Urinary bladder (tissue), 4 donors: ENCODE results near the gene PSD. TPM values are rescaled to one million over a fixed set of nuclear protein-coding genes. Genes with fewer than 3 reads are reported as not detected.

Experiments
- DNase-seq: peaks from one replicate; pipeline ENCODE4 v3.0.0-alpha.2; 2015; ENCODE audit errors: extremely low spot score
- H3K27ac ChIP-seq: one replicate; pipeline ENCODE4 v1.5.1; 2013; ENCODE audit warnings: low read depth, mild to moderate bottlenecking, moderate library complexity
- H3K36me3 ChIP-seq: one replicate; pipeline ENCODE4 v1.6.1; 2013; ENCODE audit warnings: mild to moderate bottlenecking, moderate library complexity; ENCODE audit not compliant: insufficient read depth
- H3K4me1 ChIP-seq: one replicate; pipeline ENCODE4 v1.6.1; 2013; ENCODE audit warnings: mild to moderate bottlenecking, moderate library complexity; ENCODE audit not compliant: insufficient read depth
- H3K4me3 ChIP-seq: one replicate; pipeline ENCODE4 v1.5.1; 2013; ENCODE audit warnings: low read depth, low read length
- WGBS: extraction: QIAGEN DNeasy Blood & Tissue Kit; methylation state at CpG from one replicate; pipeline ENCODE4 v1.1.7; 2013; 5-methylcytosine and 5-hydroxymethylcytosine counted together
- polyA plus RNA-seq: library from polyadenylated mRNA; stranded (reverse); fragments of 200-250 nt; gene quantifications from one replicate; pipeline ENCODE4 v1.2.3, GENCODE V29; 2013
- total RNA-seq: library from RNA; depleted of rRNA; stranded (reverse); fragments of >200 nt; gene quantifications from one replicate; pipeline ENCODE4 v1.2.3, GENCODE V29; 2014
- donor health status: healthy with polysubstance abuse.
- donor health status: healthy.

Gene PSD
- total and polyA plus RNA-seq, 2 donors, result 38.4 to 276 TPM

DNA sequence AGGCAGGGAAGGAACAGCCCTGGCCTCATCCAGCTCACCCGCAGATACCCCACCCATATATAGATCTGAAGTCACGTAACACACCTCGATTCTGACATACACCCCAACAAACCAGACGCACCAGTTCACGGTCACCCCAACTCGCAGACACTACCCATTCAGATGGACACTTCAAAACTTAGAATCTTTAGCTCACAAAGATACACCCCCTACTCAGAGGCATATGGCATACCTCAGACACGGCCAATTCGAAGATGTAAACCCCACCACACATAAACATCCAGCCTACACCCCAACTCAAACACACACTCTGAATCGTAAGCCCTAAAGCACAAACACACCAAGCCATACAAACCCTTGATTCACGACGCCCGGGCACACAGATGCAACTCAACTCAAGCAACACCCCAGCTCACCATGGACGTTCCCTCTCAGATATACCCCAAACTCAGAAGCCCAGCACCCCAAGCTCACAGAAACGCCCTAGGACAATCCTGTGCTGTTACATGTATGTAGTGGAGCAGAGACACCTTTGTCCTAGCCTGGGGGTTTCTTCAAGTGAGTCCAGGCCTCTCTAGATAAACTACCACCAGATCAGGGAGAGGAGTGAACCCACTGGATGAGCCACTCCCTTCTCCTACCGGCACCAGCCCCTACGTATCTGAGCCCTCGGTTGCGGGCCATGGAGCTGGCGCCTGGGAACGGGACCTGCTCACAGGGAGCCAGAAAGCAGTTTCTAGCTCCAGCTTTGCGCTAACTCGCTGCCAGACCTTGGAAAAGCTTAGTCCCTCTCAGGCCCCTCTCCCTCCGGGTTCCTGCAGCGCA lies 8.8 kb downstream of the PSD start:
- Histone ChIP-seq H3K27ac (no peak overlapping the region), H3K4me3 (peak overlapping the region; percentile 38), H3K36me3 (no peaks in the 10 kb centered on the region), H3K4me1 (no peaks in the 10 kb centered on the region)
- 15% methylated on average over 24 of the region's 24 CpGs for WGBS
- DNase-seq, result no peak

DNA sequence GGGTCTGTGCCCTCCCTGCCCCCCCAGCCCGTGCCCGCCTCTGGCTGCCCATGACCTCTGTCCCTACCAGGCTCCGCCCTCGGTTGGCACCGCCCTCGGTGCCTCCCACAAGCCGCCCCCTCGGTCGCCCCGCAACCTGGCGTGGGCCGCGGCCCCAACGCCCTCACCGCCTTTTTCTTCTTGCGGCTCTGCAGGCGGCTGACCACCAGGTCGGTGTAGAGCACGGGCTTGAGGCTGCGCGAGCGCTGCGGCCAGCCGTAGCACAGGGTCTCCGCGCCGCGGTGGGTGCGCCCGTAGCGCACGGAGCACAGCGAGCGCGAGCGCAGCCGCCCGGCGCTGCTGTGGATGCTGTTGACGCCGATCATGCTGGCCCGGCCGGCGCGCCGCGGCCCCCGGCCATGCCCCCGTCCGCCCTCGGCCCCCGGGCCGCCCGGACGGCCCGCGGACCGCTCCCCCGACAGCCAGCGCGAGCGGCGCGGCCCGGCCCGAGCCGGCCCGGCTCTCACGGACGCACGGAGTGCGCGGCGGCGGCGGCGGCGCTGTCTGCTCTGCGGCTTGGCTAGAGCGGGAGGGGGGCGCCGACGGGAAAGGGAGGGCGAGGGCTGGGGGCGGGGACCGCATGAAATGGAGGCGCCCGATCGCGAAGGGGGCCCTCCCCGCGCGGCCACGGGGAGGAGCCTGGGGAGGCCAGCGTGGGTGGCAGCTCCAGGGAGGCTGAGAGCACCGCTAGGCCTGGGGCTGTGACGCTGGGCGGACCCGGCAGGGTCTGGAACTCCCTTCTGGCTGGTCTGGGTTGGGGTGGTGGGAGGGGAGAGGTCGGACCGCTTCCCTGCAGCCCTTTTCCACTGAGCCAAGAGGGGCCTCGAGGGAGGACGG lies 9.6 kb downstream of the PSD start:
- peak; percentile 37 for DNase-seq
- WGBS, result under 1% methylated on average over 103 of the region's 103 CpGs
- peak overlapping the region; percentile 38 for H3K4me3 ChIP-seq
- no peaks in the 10 kb centered on the region for H3K4me1 ChIP-seq
- no peaks in the 10 kb centered on the region for H3K36me3 ChIP-seq
- no peak overlapping the region for H3K27ac ChIP-seq

DNA sequence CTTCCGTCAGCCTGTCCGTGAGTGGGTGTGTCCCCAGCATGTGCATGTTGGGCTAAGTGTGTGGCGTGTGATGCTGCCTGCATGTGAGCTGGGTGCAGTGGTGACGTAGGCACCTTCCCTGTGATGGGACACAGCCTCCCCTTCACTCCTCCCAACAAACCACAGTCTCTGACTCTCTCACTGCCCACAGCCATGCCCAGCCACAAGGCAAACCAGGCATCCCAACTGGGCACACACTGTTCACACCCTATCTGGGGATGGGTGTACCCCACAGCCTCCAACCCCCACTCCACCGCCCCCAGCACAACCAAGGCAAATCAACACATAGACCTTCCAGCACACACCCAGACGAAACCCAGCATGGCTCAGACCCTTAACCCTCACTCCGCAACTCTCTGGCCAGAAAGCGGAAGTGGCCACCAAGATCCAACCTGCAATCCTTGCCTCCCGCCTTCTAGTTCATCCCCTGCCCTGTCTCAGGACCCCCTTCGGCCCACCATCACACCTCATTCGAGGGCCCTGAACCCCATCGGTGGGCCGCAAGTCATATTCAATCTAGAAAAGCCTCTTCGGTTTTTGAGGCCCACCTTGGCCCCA lies 10.4 kb downstream of the PSD start:
- H3K27ac ChIP-seq, result no peak overlapping the region
- H3K36me3 ChIP-seq, result no peaks in the 10 kb centered on the region
- no peaks in the 10 kb centered on the region for H3K4me1 ChIP-seq
- peak overlapping the region; percentile 38 for H3K4me3 ChIP-seq
- DNase-seq, result no peak
- WGBS, result 31% methylated on average over 14 of the region's 14 CpGs

DNA sequence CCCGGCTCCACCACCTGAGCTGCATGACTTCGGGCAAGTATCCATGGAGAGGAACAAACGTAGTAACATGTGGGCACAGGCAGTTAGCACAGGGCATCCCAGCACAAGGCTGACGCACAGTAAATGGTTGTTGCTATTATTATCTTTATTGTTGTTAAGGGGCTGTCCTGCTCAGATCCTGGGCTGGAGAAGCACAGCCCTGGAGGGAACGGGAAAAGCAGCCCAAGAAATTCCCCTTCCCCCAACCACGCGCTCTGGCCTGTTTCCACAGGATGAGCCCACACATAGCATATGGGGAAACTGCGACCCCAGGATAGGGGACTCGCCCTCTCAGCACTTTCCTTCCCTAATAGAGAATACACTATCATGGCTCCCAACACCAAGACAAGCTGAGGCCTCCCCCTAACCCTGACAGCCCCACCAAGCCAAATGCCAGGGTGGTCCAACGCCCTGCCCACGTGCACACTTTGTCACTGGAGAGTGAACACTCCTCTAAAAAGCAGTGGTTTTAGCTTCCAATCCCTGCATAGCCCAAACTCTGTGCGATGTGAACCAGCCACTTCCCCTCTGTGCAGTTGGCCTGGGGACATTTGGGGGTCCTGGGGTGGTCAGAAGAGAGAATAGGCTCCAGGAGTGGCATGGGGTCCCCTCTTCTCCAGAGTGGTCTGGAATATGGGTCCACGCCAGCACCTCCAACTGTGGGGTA lies 11.0 kb downstream of the PSD start:
- H3K36me3 ChIP-seq, result no peaks in the 10 kb centered on the region
- H3K27ac ChIP-seq, result no peak overlapping the region
- WGBS, result 53% methylated on average over 13 of the region's 13 CpGs
- no peak overlapping the region for H3K4me3 ChIP-seq
- DNase-seq, result no peak
- no peaks in the 10 kb centered on the region for H3K4me1 ChIP-seq

GRCh38 chr10:102406815-102407214 lies 11.8 kb downstream of the PSD start:
- 49% methylated on average over 2 of the region's 2 CpGs for WGBS
- Histone ChIP-seq H3K4me3 (no peak overlapping the region), H3K27ac (no peak overlapping the region), H3K36me3 (no peaks in the 10 kb centered on the region), H3K4me1 (no peaks in the 10 kb centered on the region)
- no peak for DNase-seq

GRCh38 chr10:102405632-102406031 lies 13.0 kb downstream of the PSD start:
- DNase-seq, result no peak
- WGBS, result 76% methylated on average over 6 of the region's 6 CpGs
- Histone ChIP-seq H3K27ac (no peak overlapping the region), H3K4me1 (no peaks in the 10 kb centered on the region), H3K4me3 (no peak overlapping the region), H3K36me3 (peaks cover 2% of the 10 kb centered on the region)

GRCh38 chr10:102405108-102405571 lies 13.4 kb downstream of the PSD start:
- no peak for DNase-seq

DNA sequence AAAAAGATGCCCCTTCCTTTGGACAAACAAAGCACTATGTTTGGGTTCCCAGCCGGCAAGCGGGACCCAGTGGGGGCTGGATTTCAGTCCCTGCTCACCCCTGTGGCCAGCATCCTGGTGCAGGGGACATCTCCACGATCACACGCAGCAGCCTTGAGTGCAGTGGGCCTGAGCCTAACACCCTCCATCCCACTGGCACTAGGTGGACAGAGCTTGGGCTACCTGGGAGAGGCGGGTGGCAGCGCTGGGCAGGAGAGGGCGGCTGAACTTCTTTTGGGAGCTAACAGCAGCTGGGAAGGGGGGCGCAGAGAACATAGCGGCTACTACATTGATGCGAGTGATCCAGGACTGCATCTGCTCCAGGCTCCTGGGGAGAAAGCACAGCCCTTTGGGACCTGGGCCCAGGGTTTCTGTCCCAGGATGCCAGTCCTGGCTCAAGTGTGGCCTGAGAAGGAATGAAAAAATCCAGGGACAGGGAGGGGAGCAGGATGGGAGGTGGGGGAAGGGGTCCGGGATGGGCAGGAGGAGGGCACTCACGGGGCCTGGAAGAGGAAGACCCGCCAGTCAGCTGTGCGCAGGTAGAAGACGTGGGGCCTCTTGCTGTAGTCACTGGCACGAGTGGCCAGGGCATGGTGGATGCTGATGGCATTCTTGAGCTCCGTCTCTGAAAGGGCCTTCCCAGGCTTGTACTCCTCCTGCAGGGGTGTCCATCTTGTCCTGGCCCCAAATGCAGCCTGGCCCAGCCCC lies 14.1 kb downstream of the PSD start:
- no peak for DNase-seq
- no peak overlapping the region for H3K4me3 ChIP-seq
- H3K4me1 ChIP-seq, result no peaks in the 10 kb centered on the region
- 79% methylated on average over 17 of the region's 17 CpGs for WGBS
- H3K36me3 ChIP-seq, result peaks cover 2% of the 10 kb centered on the region
- H3K27ac ChIP-seq, result no peak overlapping the region

More at GRCh38 chr10:102405108-102405571, 13.4 kb downstream of the PSD start:
- 82% methylated on average over 19 of the region's 19 CpGs for WGBS
- no peak overlapping the region for H3K27ac ChIP-seq
- no peaks in the 10 kb centered on the region for H3K4me1 ChIP-seq
- peaks cover 2% of the 10 kb centered on the region for H3K36me3 ChIP-seq
- no peak overlapping the region for H3K4me3 ChIP-seq

- Histone ChIP-seq H3K4me3 (no peak overlapping the region), H3K36me3 (peaks cover 2% of the 10 kb centered on the region), H3K27ac (no peak overlapping the region), H3K4me1 (no peaks in the 10 kb centered on the region)
- DNase-seq, result no peak
- 83% methylated on average over 13 of the region's 13 CpGs for WGBS
Measured at GRCh38 chr10:102403115-102403514, 15.5 kb downstream of the PSD start.

DNA sequence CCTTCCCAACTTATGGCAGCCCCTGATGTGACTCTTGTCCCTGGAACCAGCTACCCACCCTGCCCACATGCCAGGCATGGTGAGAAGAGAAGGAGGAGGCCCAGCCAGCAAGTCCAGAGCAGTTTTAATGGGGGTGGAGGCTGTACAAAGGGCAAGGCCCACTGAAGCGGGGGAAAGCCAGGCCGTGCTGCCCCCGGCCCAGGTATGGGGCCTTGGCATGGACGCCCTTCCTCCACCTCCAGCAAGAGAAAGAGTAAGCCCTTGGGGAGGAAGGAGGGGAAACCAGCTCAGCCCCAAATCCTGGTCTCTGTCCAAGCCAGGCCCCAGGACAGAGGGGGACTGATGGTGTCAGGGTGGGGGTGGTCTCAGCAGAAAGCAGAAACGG lies 16.1 kb downstream of the PSD start:
- H3K4me1 ChIP-seq, result no peaks in the 10 kb centered on the region
- no peak overlapping the region for H3K27ac ChIP-seq
- DNase-seq, result no peak
- H3K36me3 ChIP-seq, result peaks cover 2% of the 10 kb centered on the region
- no peak overlapping the region for H3K4me3 ChIP-seq
- 73% methylated on average over 5 of the region's 5 CpGs for WGBS

DNA sequence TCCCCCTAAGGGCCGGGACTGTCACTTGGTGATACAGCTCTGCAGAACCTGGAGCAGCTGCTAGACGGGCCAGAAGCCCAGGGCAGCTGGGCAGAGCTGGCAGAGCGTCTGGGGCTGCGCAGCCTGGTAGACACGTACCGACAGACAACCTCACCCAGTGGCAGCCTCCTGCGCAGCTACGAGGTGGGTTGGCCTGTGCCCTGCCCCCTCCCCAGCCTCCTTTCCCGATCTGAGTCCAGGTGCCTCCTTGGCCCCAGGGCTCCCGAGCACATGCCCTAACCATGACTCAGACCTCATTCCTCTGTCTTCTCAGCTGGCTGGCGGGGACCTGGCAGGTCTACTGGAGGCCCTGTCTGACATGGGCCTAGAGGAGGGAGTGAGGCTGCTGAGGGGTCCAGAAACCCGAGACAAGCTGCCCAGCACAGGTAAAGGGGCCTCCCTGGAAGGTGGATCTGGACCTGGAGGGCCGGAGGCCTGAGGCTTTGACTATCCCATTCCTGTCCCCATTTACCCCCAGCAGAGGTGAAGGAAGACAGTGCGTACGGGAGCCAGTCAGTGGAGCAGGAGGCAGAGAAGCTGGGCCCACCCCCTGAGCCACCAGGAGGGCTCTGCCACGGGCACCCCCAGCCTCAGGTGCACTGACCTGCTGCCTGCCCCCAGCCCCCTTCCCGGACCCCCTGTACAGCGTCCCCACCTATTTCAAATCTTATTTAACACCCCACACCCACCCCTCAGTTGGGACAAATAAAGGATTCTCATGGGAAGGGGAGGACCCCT lies 16.7 kb downstream of the PSD start:
- Histone ChIP-seq H3K36me3 (peaks cover 2% of the 10 kb centered on the region), H3K27ac (no peak overlapping the region), H3K4me3 (no peak overlapping the region), H3K4me1 (no peaks in the 10 kb centered on the region)
- no peak for DNase-seq
- 69% methylated on average over 18 of the region's 18 CpGs for WGBS

GRCh38 chr10:102401342-102401654 lies 17.3 kb downstream of the PSD start:
- no peak for DNase-seq
- Histone ChIP-seq H3K4me3 (no peak overlapping the region), H3K36me3 (peaks cover 2% of the 10 kb centered on the region), H3K4me1 (no peaks in the 10 kb centered on the region), H3K27ac (no peak overlapping the region)
- WGBS, result 83% methylated on average over 8 of the region's 8 CpGs
